GM18873 (cell line): Measurements from ENCODE around the gene ZG16B.

ENCODE experiments used
- ATAC-seq: cut with Tn5 transposase; IDR thresholded peaks from one replicate; pipeline ENCODE4 v1.9.1; 2021; ENCODE audit warnings: mild to moderate bottlenecking, moderate library complexity, moderate number of reproducible peaks; ENCODE audit not compliant: unreplicated experiment, low FRiP score

Gene ZG16B

DNA sequence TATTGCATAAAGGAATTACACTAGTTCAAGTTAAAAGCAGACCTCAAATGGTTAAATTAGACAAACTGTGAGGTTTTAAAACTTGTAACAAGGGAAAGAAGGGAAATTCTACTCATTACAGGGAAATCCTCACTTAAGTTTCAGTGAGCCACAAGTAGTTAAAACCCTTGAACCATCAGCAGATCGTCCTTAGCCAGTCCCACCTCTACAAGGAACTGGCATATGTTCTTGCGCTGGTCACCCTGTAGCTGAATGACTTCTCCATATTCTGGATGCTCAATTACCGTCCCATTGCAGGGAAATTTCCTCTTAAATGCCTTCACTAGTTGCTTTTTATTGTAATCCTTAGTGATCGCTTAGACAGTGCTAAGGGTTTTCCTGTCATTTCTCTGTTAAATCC, 7.6 kb upstream of the ZG16B start:
- ATAC-seq, result no peak

DNA sequence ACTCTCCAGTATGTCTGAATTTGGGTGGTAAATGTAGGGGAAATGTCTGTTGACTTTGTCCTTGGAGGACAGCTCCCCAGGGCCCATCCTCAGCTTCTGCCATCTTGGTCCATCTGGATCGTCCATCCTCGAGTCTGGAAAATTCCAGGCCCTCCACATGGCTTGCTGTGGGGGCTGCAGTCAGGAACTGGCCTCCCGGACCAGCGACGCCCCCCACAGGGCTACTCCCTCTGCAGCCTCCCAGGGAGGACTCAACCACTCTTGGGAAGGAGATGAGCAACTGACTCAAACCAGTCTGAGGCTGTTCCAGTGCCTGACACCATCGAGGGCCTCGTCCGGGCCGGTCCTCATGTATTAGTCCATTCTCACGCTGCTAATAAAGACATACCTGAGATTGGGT, 5.5 kb upstream of the ZG16B start:
- no peak for ATAC-seq

GRCh38 chr16:2825049-2825742, 4.9 kb upstream of the ZG16B start:
- ATAC-seq, result no peak

GRCh38 chr16:2825906-2826305, 4.2 kb upstream of the ZG16B start:
- no peak for ATAC-seq

GRCh38 chr16:2826591-2827373, 3.3 kb upstream of the ZG16B start:
- no peak for ATAC-seq

DNA sequence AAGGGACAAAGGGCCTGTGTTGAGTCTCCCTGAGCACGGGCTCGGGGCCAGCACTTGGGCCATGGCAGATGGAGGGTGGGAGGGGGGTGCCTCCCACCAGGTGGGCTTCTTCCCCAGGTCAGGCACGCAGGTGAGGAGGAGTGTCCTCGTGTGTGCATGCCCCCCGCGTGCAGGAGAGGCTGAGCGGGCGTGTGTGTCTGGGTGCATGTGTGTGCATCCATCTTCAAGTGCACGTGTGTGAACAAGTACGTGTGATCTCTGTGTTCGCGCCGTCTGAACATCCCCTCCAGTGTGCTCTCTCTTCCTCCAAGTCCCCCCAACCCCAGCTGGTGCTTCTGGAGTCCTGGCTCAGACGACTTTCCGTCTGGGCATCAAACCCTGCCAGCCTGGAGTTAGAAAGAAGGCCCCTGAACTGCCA, 2.7 kb upstream of the ZG16B start:
- ATAC-seq, result no peak

- no peak for ATAC-seq
Observed at GRCh38 chr16:2827831-2828520, 2.1 kb upstream of the ZG16B start.

DNA sequence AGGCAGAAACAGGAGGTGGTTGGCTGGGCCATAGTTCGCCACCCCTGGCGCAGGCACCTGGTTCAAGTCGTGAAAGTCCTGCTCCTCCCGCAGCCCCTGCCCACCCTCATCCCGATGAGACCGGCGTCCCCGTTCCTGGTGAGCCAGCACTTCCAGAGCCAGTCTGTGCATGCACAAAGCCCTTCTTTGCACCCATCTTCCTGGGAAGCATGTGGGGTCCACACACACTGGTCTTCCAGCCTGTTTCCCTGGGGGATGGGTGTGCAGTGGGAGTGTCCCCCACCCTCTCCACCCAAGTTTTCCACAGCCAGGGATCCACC, 1.6 kb upstream of the ZG16B start:
- no peak for ATAC-seq

GRCh38 chr16:2828876-2829430, 1.1 kb upstream of the ZG16B start:
- no peak for ATAC-seq

GRCh38 chr16:2830355-2830695, 222 bp downstream of the ZG16B start:
- ATAC-seq, result no peak

DNA sequence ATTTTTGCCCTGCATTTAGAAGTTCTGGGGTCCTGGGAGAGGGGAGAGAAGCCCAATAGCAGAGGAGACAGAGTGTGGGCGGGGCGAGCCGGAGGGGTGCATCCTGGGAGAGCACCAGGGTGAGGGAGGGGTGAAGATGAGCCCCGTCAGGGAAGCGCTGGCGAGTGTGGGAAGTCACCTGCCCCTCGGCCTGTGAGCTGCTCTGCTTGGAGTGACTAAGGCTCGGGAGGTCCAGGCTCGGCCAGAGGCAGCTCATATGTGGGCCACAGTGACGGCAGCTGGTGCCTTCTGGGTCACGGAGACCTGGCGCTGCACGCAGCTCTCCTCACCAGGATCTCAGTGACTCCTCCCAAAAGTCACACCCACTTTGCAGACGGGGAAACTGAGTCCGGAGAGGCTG, 1.1 kb downstream of the ZG16B start:
- ATAC-seq, result no peak

GRCh38 chr16:2833776-2834175, 3.7 kb downstream of the ZG16B start:
- ATAC-seq, result no peak

GRCh38 chr16:2834968-2835367, 4.9 kb downstream of the ZG16B start:
- no peak for ATAC-seq

DNA sequence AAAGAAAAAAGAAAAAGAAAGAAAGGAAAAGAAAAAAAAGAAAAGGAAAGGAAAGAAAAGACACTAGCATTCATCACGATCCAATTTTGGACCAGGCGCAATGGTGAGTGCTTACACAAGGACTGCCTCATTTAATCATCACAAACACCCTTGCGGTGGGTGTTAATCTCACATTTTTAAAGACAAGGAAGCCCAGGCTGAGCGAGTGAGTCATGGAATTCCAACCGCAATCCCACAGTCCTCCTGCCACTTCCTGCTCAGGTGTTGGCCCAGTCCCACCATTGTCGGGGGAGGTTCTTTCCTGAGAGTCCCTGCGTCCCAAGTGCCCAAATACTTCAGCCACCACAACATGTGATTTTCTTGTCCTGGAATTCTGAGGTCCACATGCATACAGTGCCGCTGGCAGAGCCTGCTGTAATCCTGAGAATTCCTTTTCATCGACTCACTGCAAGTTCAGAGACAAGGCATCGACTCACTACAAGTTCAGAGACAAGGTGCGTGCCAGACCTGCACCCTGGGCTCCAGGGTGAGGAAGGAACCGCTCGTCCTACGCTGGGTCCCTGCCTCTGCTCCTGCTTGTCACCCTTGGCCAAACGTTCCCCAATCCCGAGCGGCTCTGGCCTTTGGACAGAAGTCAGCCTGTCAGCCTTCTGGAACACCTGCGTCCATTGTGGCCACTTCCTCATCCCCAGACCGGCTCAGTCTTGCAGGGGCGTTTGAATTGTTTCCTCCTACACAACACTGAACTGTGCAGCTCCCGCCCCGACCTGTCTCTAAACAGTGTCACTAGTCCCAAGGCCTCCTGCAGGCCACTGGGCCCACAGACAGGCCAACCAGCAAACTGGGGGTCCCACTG, 5.8 kb downstream of the ZG16B start:
- no peak for ATAC-seq

DNA sequence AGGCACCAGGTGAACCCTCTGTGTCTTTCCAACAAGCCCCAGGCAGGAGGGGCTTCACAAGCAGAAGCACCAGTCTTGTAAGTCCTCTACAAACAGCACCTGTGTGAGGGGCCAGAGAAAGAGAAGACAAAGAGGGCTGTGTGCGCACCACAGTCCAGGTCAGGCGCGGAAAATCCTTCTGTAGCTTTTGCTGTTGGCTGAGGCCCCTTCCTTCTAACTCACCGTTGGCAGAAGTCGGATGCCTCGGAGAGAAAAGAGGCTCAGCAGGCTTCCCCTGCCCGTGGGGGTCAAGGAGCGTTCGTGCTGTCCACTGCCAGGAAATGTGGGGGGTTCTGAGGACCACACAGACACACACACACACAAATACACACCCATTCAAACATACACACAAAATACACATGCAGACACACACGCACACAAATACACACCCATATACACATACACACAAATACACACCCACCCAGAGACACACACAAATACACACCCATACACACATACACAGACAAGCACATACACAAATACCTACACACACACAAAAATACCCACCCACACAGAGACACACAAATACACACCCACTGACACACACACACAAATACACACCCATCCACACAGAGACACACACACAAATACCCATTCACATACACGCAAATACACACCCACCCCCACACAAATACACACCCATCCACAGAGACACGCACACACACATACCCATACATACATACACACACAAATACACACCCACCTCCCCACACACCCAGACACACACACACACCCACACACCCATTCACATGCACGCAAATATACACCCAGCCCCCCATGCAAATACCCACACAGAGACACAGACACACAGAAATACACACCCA, 6.8 kb downstream of the ZG16B start:
- no peak for ATAC-seq

- ATAC-seq, result no peak
Observed at GRCh38 chr16:2838928-2839327, 8.8 kb downstream of the ZG16B start.

GRCh38 chr16:2839650-2840450, 9.7 kb downstream of the ZG16B start:
- ATAC-seq, result no peak

- ATAC-seq, result no peak
Observed at GRCh38 chr16:2840914-2841313, 10.8 kb downstream of the ZG16B start.
